Stimulated activated CD8-positive, alpha-beta memory T cell treated with anti-CD3 and anti-CD28 coated beads, Interleukin-4, amount 100 ng/mL, for 4 hours (primary cell): Measurements from ENCODE around the gene ZNF280D.

Experiments
- DNase-seq, 2 donors: peaks; one replicate each; pipeline ENCODE4 v3.0.0-alpha.2; 2020; ENCODE audit warnings: low read depth in 2 of 2, low spot score in 1 of 2

ZNF280D gene

GRCh38 chr15:56640549-56640948, 92.8 kb downstream of the ZNF280D start:
- no peak for DNase-seq

- no peak for DNase-seq
These were observed 93.2 kb downstream of the ZNF280D start for GRCh38 chr15:56640127-56640526.

- no peak for DNase-seq
These were observed 93.7 kb downstream of the ZNF280D start for GRCh38 chr15:56639631-56640030.

GRCh38 chr15:56631765-56632164, 101.5 kb downstream of the ZNF280D start:
- no peak for DNase-seq

- DNase-seq: no peak
These were observed 104.3 kb downstream of the ZNF280D start for GRCh38 chr15:56628893-56629532.

GRCh38 chr15:56619887-56620286, 113.4 kb downstream of the ZNF280D start:
- no peak for DNase-seq

- DNase-seq: no peak
These were observed 115.7 kb downstream of the ZNF280D start for GRCh38 chr15:56617628-56618027.

- DNase-seq: no peak
These were observed 116.8 kb downstream of the ZNF280D start for GRCh38 chr15:56616551-56616950.

- DNase-seq: no peak
These were observed 119.5 kb downstream of the ZNF280D start for GRCh38 chr15:56613811-56614210.

GRCh38 chr15:56608993-56609392, 124.3 kb downstream of the ZNF280D start:
- no peak for DNase-seq

- DNase-seq: no peak
These were observed 125.0 kb downstream of the ZNF280D start for GRCh38 chr15:56608140-56608778.

GRCh38 chr15:56602253-56602652, 131.1 kb downstream of the ZNF280D start:
- DNase-seq: no peak

- no peak for DNase-seq
These were observed 132.9 kb downstream of the ZNF280D start for GRCh38 chr15:56600380-56600779.

GRCh38 chr15:56598991-56599390, 134.3 kb downstream of the ZNF280D start:
- no peak for DNase-seq

- DNase-seq: no peak
These were observed 145.6 kb downstream of the ZNF280D start for GRCh38 chr15:56587686-56588085.

- no peak for DNase-seq
These were observed 147.1 kb downstream of the ZNF280D start for GRCh38 chr15:56586206-56586605.

- no peak for DNase-seq
These were observed 150.5 kb downstream of the ZNF280D start for GRCh38 chr15:56582785-56583184.
